Measurements from ENCODE around the gene KCNQ5. TPM values are rescaled to one million over a fixed set of nuclear protein-coding genes. Genes with fewer than 3 reads are reported as not detected.

The KCNQ5 gene
- total and polyA plus RNA-seq, 2 of the 8 experiments (the other 6 are each of a cell fraction or from before 2014, with no cell fraction given): 0.83 to 1.2 TPM

GRCh38 chr6:73064266-73064665, 442.4 kb downstream of the KCNQ5 start (continued):
- TF ChIP-seq CHD7 (IDR thresholded peaks at IDR 0.05; ENCODE audit: insufficient replicate concordance, low read length) (no peak), SP1 (IDR thresholded peaks at IDR 0.05; ENCODE audit: low read depth, low read length) (no peak), USF2 (IDR thresholded peaks at IDR 0.05; ENCODE audit: low read length) (no peak), MAFK (IDR thresholded peaks at IDR 0.05; ENCODE audit: low read depth, low read length) (no peak), TAF7 (optimal IDR thresholded peaks at IDR 0.05; ENCODE audit: borderline replicate concordance, low read depth, low read length) (no peak), SIN3A (conservative IDR thresholded peaks at IDR 0.05 in 1 of 2, IDR thresholded peaks at IDR 0.05 in 1 of 2; ENCODE audit: low read depth in 1 of 2, low read length in 2 of 2) (no peak), CTCF (IDR thresholded peaks at IDR 0.05; ENCODE audit: control extremely low read depth in 1 of 3, insufficient read depth in 1 of 3, low read depth in 1 of 3, low read length in 3 of 3) (no peak), TAF1 (IDR thresholded peaks at IDR 0.05; ENCODE audit: low read depth, low read length) (no peak)

All from H1 (cell line).